Measurements from ENCODE around the gene PDXK. TPM values are rescaled to one million over a fixed set of nuclear protein-coding genes. Genes with fewer than 3 reads are reported as not detected.

The PDXK gene
- total and polyA plus RNA-seq, 2 of the 13 experiments (the other 11 are each of a cell fraction or from before 2014, with no cell fraction given) = 114 to 184 TPM

DNA sequence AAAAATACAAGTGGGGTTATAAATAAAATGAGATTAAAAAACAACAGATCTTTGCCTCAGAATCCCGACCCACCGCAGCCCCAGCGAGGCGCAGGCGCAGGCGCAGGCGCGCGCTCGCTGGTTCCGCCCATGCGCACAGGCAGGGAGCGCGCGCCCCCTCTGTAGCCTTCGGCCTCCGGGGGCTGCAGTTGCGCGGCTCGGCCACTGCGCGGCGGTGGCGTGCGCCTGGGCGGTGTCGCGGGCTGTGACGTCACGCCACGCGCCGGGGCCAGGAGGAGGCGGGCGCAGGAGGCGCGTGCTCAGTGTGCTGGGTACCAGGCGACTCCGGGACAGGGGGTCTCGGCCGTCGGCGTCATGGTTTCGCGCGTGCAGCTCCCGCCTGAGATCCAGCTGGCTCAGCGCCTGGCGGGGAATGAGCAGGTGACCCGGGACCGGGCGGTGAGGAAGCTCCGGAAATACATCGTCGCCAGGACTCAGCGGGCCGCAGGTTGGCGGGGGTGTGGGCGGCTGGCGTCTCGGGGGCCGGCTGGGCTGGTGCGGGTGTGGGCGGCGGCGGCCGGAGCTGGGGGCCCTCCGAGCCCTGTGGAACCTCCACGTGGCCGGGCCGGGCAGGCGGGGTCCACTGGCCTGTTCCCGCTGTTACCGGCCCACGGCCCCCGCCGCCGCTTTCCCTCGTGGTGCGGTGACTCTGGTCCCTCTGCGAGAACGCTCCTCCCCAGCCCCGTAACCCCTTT lies 70.5 kb downstream of the PDXK start, which contains the start of gene RRP1 (continued):
- TF ChIP-seq ZNF577 (CRISPR knock-in tag; IDR thresholded peaks at IDR 0.05; ENCODE audit: borderline replicate concordance, low read depth) (no peak), ZNF256 (CRISPR knock-in tag; conservative IDR thresholded peaks at IDR 0.05) (0 out of 2 replicates have a peak, but pooled peaks have one; percentile 2), HIVEP1 (CRISPR knock-in tag; IDR thresholded peaks at IDR 0.05) (peak; percentile 2; the same call in 1 of the 2 replicates), POLR2G (IDR thresholded peaks at IDR 0.05; ENCODE audit: low read depth, low read length) (peak; percentile 87), CREB1 (IDR thresholded peaks at IDR 0.05) (peak; percentile 100), CREB1 (CRISPR knock-in tag; IDR thresholded peaks at IDR 0.05) (no peak), HOXA9 (CRISPR knock-in tag; IDR thresholded peaks at IDR 0.05; ENCODE audit: borderline replicate concordance) (0 out of 2 replicates have a peak, but pooled peaks have one; percentile 32), SAP130 (CRISPR knock-in tag; IDR thresholded peaks at IDR 0.05; ENCODE audit: low read depth) (peak; percentile 97), ZNF143 (CRISPR knock-in tag; IDR thresholded peaks at IDR 0.05) (peak; percentile 52; the same call in 1 of the 2 replicates), TGIF2 (CRISPR knock-in tag; IDR thresholded peaks at IDR 0.05) (peak; percentile 93), RFXAP (CRISPR knock-in tag; IDR thresholded peaks at IDR 0.05; ENCODE audit: borderline replicate concordance) (peak; percentile 79; the same call in 1 of the 2 replicates), PTBP1 (IDR thresholded peaks at IDR 0.05; ENCODE audit: low read depth, low read length, poor library complexity, severe bottlenecking) (peak; percentile 46), AKAP8 (CRISPR knock-in tag; IDR thresholded peaks at IDR 0.05) (peak; percentile 79; the same call in 1 of the 2 replicates), ZNF383 (CRISPR knock-in tag; IDR thresholded peaks at IDR 0.05; ENCODE audit: borderline replicate concordance) (0 out of 2 replicates have a peak, but pooled peaks have one; percentile 45), ZNF275 (CRISPR knock-in tag; IDR thresholded peaks at IDR 0.05; ENCODE audit: borderline replicate concordance) (0 out of 2 replicates have a peak, but pooled peaks have one; percentile 43), ZNF615 (CRISPR knock-in tag; IDR thresholded peaks at IDR 0.05; ENCODE audit: borderline replicate concordance) (no peak), NFKB2 (CRISPR knock-in tag; IDR thresholded peaks at IDR 0.05; ENCODE audit: borderline replicate concordance) (peak; percentile 38; the same call in 1 of the 2 replicates), ZFY (CRISPR knock-in tag; IDR thresholded peaks at IDR 0.05) (peak; percentile 82)
- TF ChIP-seq, protein P1, sequence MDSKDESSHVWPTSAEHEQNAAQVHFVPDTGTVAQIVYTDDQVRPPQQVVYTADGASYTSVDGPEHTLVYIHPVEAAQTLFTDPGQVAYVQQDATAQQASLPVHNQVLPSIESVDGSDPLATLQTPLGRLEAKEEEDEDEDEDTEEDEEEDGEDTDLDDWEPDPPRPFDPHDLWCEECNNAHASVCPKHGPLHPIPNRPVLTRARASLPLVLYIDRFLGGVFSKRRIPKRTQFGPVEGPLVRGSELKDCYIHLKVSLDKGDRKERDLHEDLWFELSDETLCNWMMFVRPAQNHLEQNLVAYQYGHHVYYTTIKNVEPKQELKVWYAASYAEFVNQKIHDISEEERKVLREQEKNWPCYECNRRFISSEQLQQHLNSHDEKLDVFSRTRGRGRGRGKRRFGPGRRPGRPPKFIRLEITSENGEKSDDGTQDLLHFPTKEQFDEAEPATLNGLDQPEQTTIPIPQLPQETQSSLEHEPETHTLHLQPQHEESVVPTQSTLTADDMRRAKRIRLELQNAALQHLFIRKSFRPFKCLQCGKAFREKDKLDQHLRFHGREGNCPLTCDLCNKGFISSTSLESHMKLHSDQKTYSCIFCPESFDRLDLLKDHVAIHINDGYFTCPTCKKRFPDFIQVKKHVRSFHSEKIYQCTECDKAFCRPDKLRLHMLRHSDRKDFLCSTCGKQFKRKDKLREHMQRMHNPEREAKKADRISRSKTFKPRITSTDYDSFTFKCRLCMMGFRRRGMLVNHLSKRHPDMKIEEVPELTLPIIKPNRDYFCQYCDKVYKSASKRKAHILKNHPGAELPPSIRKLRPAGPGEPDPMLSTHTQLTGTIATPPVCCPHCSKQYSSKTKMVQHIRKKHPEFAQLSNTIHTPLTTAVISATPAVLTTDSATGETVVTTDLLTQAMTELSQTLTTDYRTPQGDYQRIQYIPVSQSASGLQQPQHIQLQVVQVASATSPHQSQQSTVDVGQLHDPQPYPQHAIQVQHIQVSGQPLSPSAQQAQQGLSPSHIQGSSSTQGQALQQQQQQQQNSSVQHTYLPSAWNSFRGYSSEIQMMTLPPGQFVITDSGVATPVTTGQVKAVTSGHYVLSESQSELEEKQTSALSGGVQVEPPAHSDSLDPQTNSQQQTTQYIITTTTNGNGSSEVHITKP (CRISPR knock-in tag; IDR thresholded peaks at IDR 0.05; ENCODE audit: low read depth) = no peak
- TF ChIP-seq, protein P2, sequence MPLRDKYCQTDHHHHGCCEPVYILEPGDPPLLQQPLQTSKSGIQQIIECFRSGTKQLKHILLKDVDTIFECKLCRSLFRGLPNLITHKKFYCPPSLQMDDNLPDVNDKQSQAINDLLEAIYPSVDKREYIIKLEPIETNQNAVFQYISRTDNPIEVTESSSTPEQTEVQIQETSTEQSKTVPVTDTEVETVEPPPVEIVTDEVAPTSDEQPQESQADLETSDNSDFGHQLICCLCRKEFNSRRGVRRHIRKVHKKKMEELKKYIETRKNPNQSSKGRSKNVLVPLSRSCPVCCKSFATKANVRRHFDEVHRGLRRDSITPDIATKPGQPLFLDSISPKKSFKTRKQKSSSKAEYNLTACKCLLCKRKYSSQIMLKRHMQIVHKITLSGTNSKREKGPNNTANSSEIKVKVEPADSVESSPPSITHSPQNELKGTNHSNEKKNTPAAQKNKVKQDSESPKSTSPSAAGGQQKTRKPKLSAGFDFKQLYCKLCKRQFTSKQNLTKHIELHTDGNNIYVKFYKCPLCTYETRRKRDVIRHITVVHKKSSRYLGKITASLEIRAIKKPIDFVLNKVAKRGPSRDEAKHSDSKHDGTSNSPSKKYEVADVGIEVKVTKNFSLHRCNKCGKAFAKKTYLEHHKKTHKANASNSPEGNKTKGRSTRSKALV (CRISPR knock-in tag; IDR thresholded peaks at IDR 0.05) = peak; percentile 57; the same call in 1 of the 2 replicates
- TF ChIP-seq, protein P3, sequence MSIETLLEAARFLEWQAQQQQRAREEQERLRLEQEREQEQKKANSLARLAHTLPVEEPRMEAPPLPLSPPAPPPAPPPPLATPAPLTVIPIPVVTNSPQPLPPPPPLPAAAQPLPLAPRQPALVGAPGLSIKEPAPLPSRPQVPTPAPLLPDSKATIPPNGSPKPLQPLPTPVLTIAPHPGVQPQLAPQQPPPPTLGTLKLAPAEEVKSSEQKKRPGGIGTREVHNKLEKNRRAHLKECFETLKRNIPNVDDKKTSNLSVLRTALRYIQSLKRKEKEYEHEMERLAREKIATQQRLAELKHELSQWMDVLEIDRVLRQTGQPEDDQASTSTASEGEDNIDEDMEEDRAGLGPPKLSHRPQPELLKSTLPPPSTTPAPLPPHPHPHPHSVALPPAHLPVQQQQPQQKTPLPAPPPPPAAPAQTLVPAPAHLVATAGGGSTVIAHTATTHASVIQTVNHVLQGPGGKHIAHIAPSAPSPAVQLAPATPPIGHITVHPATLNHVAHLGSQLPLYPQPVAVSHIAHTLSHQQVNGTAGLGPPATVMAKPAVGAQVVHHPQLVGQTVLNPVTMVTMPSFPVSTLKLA (IDR thresholded peaks at IDR 0.05) = peak; percentile 45; the same call in 1 of the 2 replicates

Measured in HepG2 (cell line).